K562 (cell line): ENCODE measurements around the gene SZT2. TPM values are rescaled to one million over a fixed set of nuclear protein-coding genes. Genes with fewer than 3 reads are reported as not detected.

ENCODE experiments used
- ATAC-seq: fragments of 200-7000 bp; cut with Tn5 transposase; 3 replicates; pipeline ENCODE4 v1.9.1; 2020; ENCODE audit warnings: moderate library complexity
- BruUV-seq: library from RNA; stranded (reverse); fragments of 400-500 nt; replicated peaks from 2 replicates; lab custom pipeline; 2021; lab: Mats Ljungman, UMichigan
- CTCF ChIA-PET: fragments of 300-600 bp; formaldehyde crosslinking; extraction: SDS; loops from one replicate; lab custom pipeline; 2021; ENCODE audit warnings: low intra/inter-chr PET ratio; lab: Yijun Ruan, JAX
- POLR2A ChIA-PET: fragments of 300-600, 350-650 bp; sonication (Branson Sonifier 250); formaldehyde crosslinking; extraction: SDS; loops from one replicate; lab custom pipeline; 2021; ENCODE audit warnings: antibody characterized with exemption, inconsistent platforms; lab: Yijun Ruan, JAX
- DNase-seq, 4 experiments: peaks; one replicate each; pipeline versions ENCODE4 v3.0.0 to v3.0.0-alpha.2; 2011 to 2018; ENCODE audit warnings: low spot score in 3 of 4, mixed read lengths in 3 of 4; ENCODE audit errors: extremely low read depth in 1 of 4
- FAIRE-seq: peaks from 2 replicates; lab custom pipeline; 2011; peaks lifted over from hg19 to GRCh38; lab: Jason Lieb, UNC
- H2AFZ ChIP-seq: 2 replicates; pipeline ENCODE4 v1.6.0; 2011; ENCODE audit warnings: low read depth, low read length, control low read depth, inconsistent platforms
- H3K27ac ChIP-seq: fragments of 200-600 bp; 3 replicates; pipeline ENCODE4 v1.8.0; 2011; ENCODE audit warnings: low read depth, mild to moderate bottlenecking, control low read depth, inconsistent platforms, low read length, moderate library complexity, mixed read lengths; ENCODE audit errors: extremely low read depth
- H3K27me3 ChIP-seq, 2 experiments: fragments of 300-600 bp in 1 of 2; 2 replicates in 1 of 2; 3 replicates in 1 of 2; pipeline versions ENCODE4 v1.6.0 to v1.8.0; 2011; ENCODE audit warnings: inconsistent platforms in 2 of 2, low read length in 2 of 2, mild to moderate bottlenecking in 1 of 2, mixed read lengths in 1 of 2, moderate library complexity in 1 of 2; ENCODE audit not compliant: control insufficient read depth in 2 of 2, insufficient read depth in 2 of 2
- H3K36me3 ChIP-seq: fragments of 300-600 bp; 3 replicates; pipeline ENCODE4 v1.8.0; 2011; ENCODE audit warnings: mild to moderate bottlenecking, low read length, inconsistent platforms; ENCODE audit not compliant: control insufficient read depth, insufficient read depth
- H3K4me1 ChIP-seq, 2 experiments: fragments of 200-600 bp in 1 of 2; replicated peaks in 1 of 2; 2 replicates in 1 of 2; 3 replicates in 1 of 2; pipeline versions ENCODE4 v1.5.1 to v1.8.0; 2011; ENCODE audit warnings: inconsistent platforms in 2 of 2, low read length in 2 of 2, mild to moderate bottlenecking in 1 of 2, mixed read lengths in 1 of 2, moderate library complexity in 1 of 2; ENCODE audit not compliant: control insufficient read depth in 2 of 2, insufficient read depth in 2 of 2
- H3K4me2 ChIP-seq: 2 replicates; pipeline ENCODE4 v1.6.1; 2011; ENCODE audit warnings: low read length, control low read depth, inconsistent platforms, mixed read lengths; ENCODE audit not compliant: insufficient read depth
- H3K4me3 ChIP-seq: fragments of 200-600 bp; sonication (generic), shearing (Covaris generic); 2 replicates; pipeline ENCODE4 v1.5.1; 2016; ENCODE audit warnings: control low read depth, inconsistent platforms
- H3K79me2 ChIP-seq: fragments of 200-600 bp; 3 replicates; pipeline ENCODE4 v1.8.0; 2011; ENCODE audit warnings: low read length, inconsistent platforms; ENCODE audit not compliant: control insufficient read depth, insufficient read depth
- H3K9ac ChIP-seq, 2 experiments: 2 replicates each; pipeline versions ENCODE4 v1.6.0 to v1.6.1; 2011; ENCODE audit warnings: low read depth in 2 of 2, low read length in 2 of 2, control low read depth in 1 of 2, inconsistent platforms in 1 of 2, mild to moderate bottlenecking in 1 of 2, mixed read lengths in 1 of 2; ENCODE audit not compliant: insufficient read depth in 1 of 2
- H3K9me1 ChIP-seq: one replicate; pipeline ENCODE4 v1.6.0; 2011; ENCODE audit warnings: inconsistent platforms, mild to moderate bottlenecking, low read length, moderate library complexity; ENCODE audit not compliant: control insufficient read depth, insufficient read depth
- H3K9me3 ChIP-seq: replicated peaks from 2 replicates; pipeline ENCODE4 v1.5.1; 2011; ENCODE audit warnings: low read depth, low read length, inconsistent platforms; ENCODE audit not compliant: control insufficient read depth, insufficient read depth
- H4K20me1 ChIP-seq: replicated peaks from 2 replicates; pipeline ENCODE4 v1.6.1; 2011; ENCODE audit warnings: low read length, inconsistent platforms, mixed read lengths; ENCODE audit not compliant: control insufficient read depth, insufficient read depth
- CBFB ChIP-seq: sonication (generic); formaldehyde crosslinking; IDR thresholded peaks from 2 replicates; pipeline ENCODE4 v1.4.0; 2020; ENCODE audit warnings: mild to moderate bottlenecking, missing genetic modification reagents
- FOXP1 ChIP-seq: sonication (generic); formaldehyde crosslinking; IDR thresholded peaks from 2 replicates; pipeline ENCODE4 v1.8.0; 2022; ENCODE audit warnings: mild to moderate bottlenecking, missing genetic modification reagents
- GABPA ChIP-seq: fragments of 200-800 bp; sonication (Bioruptor generic); conservative IDR thresholded peaks from 2 replicates; pipeline ENCODE4 v1.6.1; 2016; ENCODE audit warnings: low read depth, missing genetic modification characterization, missing compliant biosample characterization
- KAT2B ChIP-seq: IDR thresholded peaks from one replicate; pipeline ENCODE4 v1.6.1; 2012; ENCODE audit warnings: low read depth, mild to moderate bottlenecking, control low read depth, inconsistent platforms, low read length, moderate library complexity
- KAT8 ChIP-seq: fragments of 450-650 bp; IDR thresholded peaks from 2 replicates; pipeline ENCODE4 v1.6.1; 2016; ENCODE audit warnings: low read depth, mild to moderate bottlenecking
- PURB ChIP-seq: sonication (generic); formaldehyde crosslinking; IDR thresholded peaks from 2 replicates; pipeline ENCODE4 v1.9.0; 2021; ENCODE audit warnings: low read depth, mild to moderate bottlenecking, missing genetic modification reagents
- SRSF7 ChIP-seq: fragments of 200-400 bp; formaldehyde crosslinking; optimal IDR thresholded peaks from 2 replicates; pipeline ENCODE3; 2017; ENCODE audit warnings: mild to moderate bottlenecking, low read depth, low read length
- TBL1XR1 ChIP-seq, 2 experiments: IDR thresholded peaks; 2 replicates each; pipeline ENCODE4 v1.6.1; 2012; ENCODE audit warnings: improper control_type of control experiment in 2 of 2, low read length in 2 of 2, mild to moderate bottlenecking in 1 of 2
- TOE1 ChIP-seq, 2 experiments: fragments of 450-650 bp in 1 of 2; sonication (generic) in 1 of 2; formaldehyde crosslinking in 1 of 2; IDR thresholded peaks; 2 replicates each; pipeline versions ENCODE4 v1.7.1 to v1.8.0; 2016 to 2022; ENCODE audit warnings: borderline replicate concordance in 2 of 2, mild to moderate bottlenecking in 2 of 2, antibody characterized with exemption in 1 of 2, inconsistent platforms in 1 of 2, low read depth in 1 of 2, missing genetic modification reagents in 1 of 2, moderate library complexity in 1 of 2
- ZNF431 ChIP-seq: sonication (generic); formaldehyde crosslinking; IDR thresholded peaks from 2 replicates; pipeline ENCODE4 v1.8.0; 2022; ENCODE audit warnings: mild to moderate bottlenecking, missing genetic modification reagents
- ZNF778 ChIP-seq: fragments of 450-650 bp; formaldehyde crosslinking; IDR thresholded peaks from 2 replicates; pipeline ENCODE4 v1.4.0; 2020; ENCODE audit warnings: mild to moderate bottlenecking, moderate library complexity
- ZSCAN29 ChIP-seq: fragments of 450-650 bp; IDR thresholded peaks from 2 replicates; pipeline ENCODE4 v1.6.1; 2017
- WGBS: fragments of 100-300 bp; shearing (Covaris generic); methylation state at CpG from one replicate; pipeline ENCODE4 v1.1.6; 2016; ENCODE audit warnings: low coverage, mixed read lengths; ENCODE audit not compliant: insufficient coverage; ENCODE audit errors: missing lambda C conversion rate; 5-methylcytosine and 5-hydroxymethylcytosine counted together
- in situ Hi-C: fragments of 300-500 bp; cut with MboI; formaldehyde crosslinking; loops from 4 replicates; pipeline ENCODE4 v1.15.0; 2018; ENCODE audit warnings: inconsistent platforms, mixed read lengths
- intact Hi-C: fragments of 100-400 bp; cut with micrococcal nuclease; formaldehyde crosslinking; loops from 2 replicates; pipeline ENCODE4 v1.14.2; 2022
- polyA plus RNA-seq, 8 experiments: library from polyadenylated mRNA; depleted of rRNA in 4 of 8; stranded (reverse) in 5 of 8; unstranded in 3 of 8; fragments of >200 nt; fragmentation: Nextera tagmentation in 2 of 8; fragmentation: Illumina TruSeq in 1 of 8; extraction: Ambion mirVana in 2 of 8; extraction: Trizol in 1 of 8; gene quantifications; 2 replicates each; pipeline versions ENCODE4 v1.2.1 to v1.2.3, GENCODE V29; 2011 to 2014; ENCODE audit warnings: inconsistent platforms in 1 of 8, missing spikeins in 1 of 8
- total RNA-seq, 7 experiments: library from RNA; depleted of rRNA in 6 of 7; stranded (reverse); fragments of >200 nt in 6 of 7; fragmentation: Illumina TruSeq in 2 of 7; extraction: Trizol in 2 of 7; gene quantifications; 2 replicates each; pipeline versions ENCODE4 v1.2.1 to v1.2.3, GENCODE V29; 2011 to 2021; ENCODE audit warnings: low replicate concordance in 1 of 7
- TF ChIP-seq, protein P1 (sequence below): sonication (generic); formaldehyde crosslinking; IDR thresholded peaks from 2 replicates; pipeline ENCODE4 v1.8.0; 2022; ENCODE audit warnings: mild to moderate bottlenecking, missing genetic modification reagents
- TF ChIP-seq, protein P2 (sequence below), 2 experiments: fragments of 450-650 bp in 1 of 2; IDR thresholded peaks; 2 replicates each; pipeline ENCODE4 v1.6.1; 2011 to 2017; ENCODE audit warnings: low read depth in 2 of 2, antibody characterized with exemption in 1 of 2, borderline replicate concordance in 1 of 2, low read length in 1 of 2, mild to moderate bottlenecking in 1 of 2, mixed read lengths in 1 of 2; ENCODE audit not compliant: control insufficient read depth in 1 of 2

Gene SZT2
- total and polyA plus RNA-seq, 9 of the 15 experiments (the other 6 are each of a cell fraction or from before 2014, with no cell fraction given) = 0.88 to 31.0 (median 12.8) TPM

DNA sequence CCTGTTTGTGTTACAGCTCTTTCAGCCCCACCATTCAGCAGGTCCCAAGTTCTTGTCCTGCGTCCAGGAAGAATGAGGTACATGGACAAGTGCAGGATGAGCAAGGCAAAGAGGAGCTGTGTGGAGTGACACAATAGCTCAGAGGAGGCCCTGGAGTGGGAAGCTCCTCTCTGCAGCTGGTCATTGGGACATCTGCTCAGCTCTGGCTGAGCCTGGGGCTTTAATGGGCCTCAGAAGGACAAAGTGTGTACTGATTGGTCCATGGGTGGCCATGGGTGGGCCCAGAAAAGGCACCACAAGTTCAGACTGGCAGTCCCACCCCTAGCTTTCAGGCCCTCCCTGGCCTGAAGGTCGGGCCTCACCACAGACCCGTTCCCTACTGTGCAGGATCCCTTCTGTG lies 78.7 kb downstream of the SZT2 start (continued):
- no peak for TF ChIP-seq TBL1XR1 (IDR thresholded peaks at IDR 0.05; ENCODE audit: low read length in 2 of 2)

DNA sequence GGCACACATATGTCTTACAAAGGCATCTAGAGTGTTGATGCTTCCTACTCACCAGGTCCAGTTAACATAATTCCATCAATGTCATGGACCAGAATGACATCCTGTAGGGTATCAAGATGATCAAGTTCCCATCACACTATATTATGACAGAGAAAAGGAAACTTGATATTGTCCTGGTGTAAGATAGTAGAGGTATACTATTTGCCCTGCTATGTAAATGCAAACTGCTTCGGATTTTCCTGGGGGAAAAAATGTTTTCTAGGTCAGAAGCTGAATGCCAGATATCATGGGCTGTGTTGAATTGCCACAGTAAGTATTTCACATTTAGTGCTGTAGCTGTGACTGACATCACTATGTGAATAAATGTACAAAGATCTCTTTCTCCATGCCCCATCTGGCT lies 80.2 kb downstream of the SZT2 start:
- no peak overlapping the region for H3K27ac ChIP-seq
- H3K4me3 ChIP-seq = no peak overlapping the region
- ATAC-seq (no peak), FAIRE-seq (no peak), DNase-seq (no peak)
- in situ Hi-C loops = no loop called here
- peaks cover 34 to 51% of the 10 kb centered on the region in 2 experiments for H3K27me3 ChIP-seq
- intact Hi-C loops = no loop called here
- H4K20me1 ChIP-seq = no peaks in the 10 kb centered on the region
- H3K4me1 ChIP-seq = no peaks in the 10 kb centered on the region
- no peaks in the 10 kb centered on the region for H3K9me3 ChIP-seq
- H3K36me3 ChIP-seq = no peaks in the 10 kb centered on the region
- TF ChIP-seq, protein P1, sequence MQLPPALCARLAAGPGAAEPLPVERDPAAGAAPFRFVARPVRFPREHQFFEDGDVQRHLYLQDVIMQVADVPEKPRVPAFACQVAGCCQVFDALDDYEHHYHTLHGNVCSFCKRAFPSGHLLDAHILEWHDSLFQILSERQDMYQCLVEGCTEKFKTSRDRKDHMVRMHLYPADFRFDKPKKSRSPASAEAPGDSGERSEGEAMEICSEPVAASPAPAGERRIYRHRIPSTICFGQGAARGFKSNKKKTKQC (CRISPR knock-in tag) = no peak
- TF ChIP-seq KAT8 (no peak), PURB (no peak), CBFB (no peak), ZNF778 (no peak), GABPA (tag) (no peak), TOE1 (IDR thresholded peaks at IDR 0.05; ENCODE audit: borderline replicate concordance) (no peak), TOE1 (CRISPR knock-in tag; IDR thresholded peaks at IDR 0.05; ENCODE audit: borderline replicate concordance, low read depth) (no peak), KAT2B (no peak), ZSCAN29 (no peak), SRSF7 (no peak), FOXP1 (no peak), ZNF431 (CRISPR knock-in tag) (no peak)
- TF ChIP-seq, protein P2, sequence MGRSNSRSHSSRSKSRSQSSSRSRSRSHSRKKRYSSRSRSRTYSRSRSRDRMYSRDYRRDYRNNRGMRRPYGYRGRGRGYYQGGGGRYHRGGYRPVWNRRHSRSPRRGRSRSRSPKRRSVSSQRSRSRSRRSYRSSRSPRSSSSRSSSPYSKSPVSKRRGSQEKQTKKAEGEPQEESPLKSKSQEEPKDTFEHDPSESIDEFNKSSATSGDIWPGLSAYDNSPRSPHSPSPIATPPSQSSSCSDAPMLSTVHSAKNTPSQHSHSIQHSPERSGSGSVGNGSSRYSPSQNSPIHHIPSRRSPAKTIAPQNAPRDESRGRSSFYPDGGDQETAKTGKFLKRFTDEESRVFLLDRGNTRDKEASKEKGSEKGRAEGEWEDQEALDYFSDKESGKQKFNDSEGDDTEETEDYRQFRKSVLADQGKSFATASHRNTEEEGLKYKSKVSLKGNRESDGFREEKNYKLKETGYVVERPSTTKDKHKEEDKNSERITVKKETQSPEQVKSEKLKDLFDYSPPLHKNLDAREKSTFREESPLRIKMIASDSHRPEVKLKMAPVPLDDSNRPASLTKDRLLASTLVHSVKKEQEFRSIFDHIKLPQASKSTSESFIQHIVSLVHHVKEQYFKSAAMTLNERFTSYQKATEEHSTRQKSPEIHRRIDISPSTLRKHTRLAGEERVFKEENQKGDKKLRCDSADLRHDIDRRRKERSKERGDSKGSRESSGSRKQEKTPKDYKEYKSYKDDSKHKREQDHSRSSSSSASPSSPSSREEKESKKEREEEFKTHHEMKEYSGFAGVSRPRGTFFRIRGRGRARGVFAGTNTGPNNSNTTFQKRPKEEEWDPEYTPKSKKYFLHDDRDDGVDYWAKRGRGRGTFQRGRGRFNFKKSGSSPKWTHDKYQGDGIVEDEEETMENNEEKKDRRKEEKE (IDR thresholded peaks at IDR 0.05; ENCODE audit: borderline replicate concordance in 1 of 2, control insufficient read depth in 1 of 2, low read depth in 2 of 2, low read length in 1 of 2) = no peak
- ChIA-PET CTCF (interaction anchor here (0.5 kb wide), 1 partner anchor 248 kb away, joined by 4 read pairs; no protein-coding TSS in a partner anchor), POLR2A (no interaction called here)
- BruUV-seq = no TSS peak
- no peak overlapping the region for H3K4me2 ChIP-seq
- no peak overlapping the region for H2AFZ ChIP-seq
- 6% methylated on average over 1 of the region's 1 CpG for WGBS
- H3K9me1 ChIP-seq = no peaks in the 10 kb centered on the region
- H3K9ac ChIP-seq = no peak overlapping the region
- H3K79me2 ChIP-seq = no peaks in the 10 kb centered on the region
